Upper lobe of right lung (tissue), 1 donor: Measurements from ENCODE around the gene ANKRA2. TPM values are rescaled to one million over a fixed set of nuclear protein-coding genes. Genes with fewer than 3 reads are reported as not detected.

ENCODE experiments used
- ATAC-seq: fragments of 200-7000 bp; cut with Tn5 transposase; one replicate; pipeline ENCODE4 v1.9.1; 2020; ENCODE audit warnings: mild to moderate bottlenecking, moderate library complexity
- DNase-seq: peaks from one replicate; pipeline ENCODE4 v3.0.0-alpha.2; 2020
- H3K27ac ChIP-seq: fragments of 200-600 bp; one replicate; pipeline ENCODE4 v1.8.0; 2022
- H3K27me3 ChIP-seq: fragments of 200-600 bp; one replicate; pipeline ENCODE4 v1.8.0; 2022; ENCODE audit warnings: mild to moderate bottlenecking
- H3K36me3 ChIP-seq: fragments of 200-600 bp; one replicate; pipeline ENCODE4 v1.8.0; 2022
- H3K4me1 ChIP-seq: fragments of 200-600 bp; one replicate; pipeline ENCODE4 v1.8.0; 2022
- H3K4me3 ChIP-seq: fragments of 200-600 bp; one replicate; pipeline ENCODE4 v1.8.0; 2022; ENCODE audit warnings: mild to moderate bottlenecking
- H3K9me3 ChIP-seq: fragments of 200-600 bp; one replicate; pipeline ENCODE4 v1.8.0; 2022
- intact Hi-C: fragments of 100-400 bp; cut with DNase I; formaldehyde crosslinking; loops from one replicate; pipeline ENCODE4 v1.11.0; 2022
- total RNA-seq: library from RNA; stranded (reverse); fragmentation: NEBNext Ultra II Directional; extraction: Animal tissue kit (Norgen Biotek cat#: 25700); gene quantifications from one replicate; pipeline ENCODE4 v1.2.1, GENCODE V29; 2021
- TF ChIP-seq, protein P1 (sequence below): fragments of 200-600 bp; IDR thresholded peaks from one replicate; pipeline ENCODE4 v1.8.0; 2022; ENCODE audit warnings: antibody characterized with exemption
- donor health status: DM: no; HTN: yes; CAD: no; lungs with severe emphysema.

ANKRA2 gene
- total RNA-seq, 1 donor from 2014 or later = 24.0 TPM

DNA sequence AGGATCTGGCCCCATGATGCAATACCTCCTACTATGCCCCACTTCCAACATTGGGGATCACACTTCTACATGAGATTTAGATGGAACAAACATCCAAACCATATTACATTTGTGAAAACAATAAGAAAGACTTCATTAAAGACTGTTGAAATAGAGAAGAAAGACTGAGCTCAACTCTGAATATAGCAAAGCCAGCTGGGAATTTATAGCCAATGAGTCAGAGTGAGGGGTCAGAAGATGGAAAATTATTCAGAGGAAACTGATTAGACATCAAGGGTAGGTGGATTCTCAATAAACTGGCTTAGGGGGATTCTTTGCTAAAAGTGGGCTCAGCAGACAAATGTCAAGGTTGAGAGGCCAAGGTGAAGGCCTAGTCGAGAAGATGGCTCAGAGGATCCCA, 41.6 kb downstream of the ANKRA2 start:
- intact Hi-C loops = no loop called here
- Histone ChIP-seq H3K27ac (no peak overlapping the region), H3K27me3 (no peaks in the 10 kb centered on the region), H3K9me3 (no peaks in the 10 kb centered on the region), H3K4me3 (no peak overlapping the region), H3K36me3 (no peaks in the 10 kb centered on the region), H3K4me1 (no peaks in the 10 kb centered on the region)
- ATAC-seq (no peak), DNase-seq (no peak)
- TF ChIP-seq, protein P1, sequence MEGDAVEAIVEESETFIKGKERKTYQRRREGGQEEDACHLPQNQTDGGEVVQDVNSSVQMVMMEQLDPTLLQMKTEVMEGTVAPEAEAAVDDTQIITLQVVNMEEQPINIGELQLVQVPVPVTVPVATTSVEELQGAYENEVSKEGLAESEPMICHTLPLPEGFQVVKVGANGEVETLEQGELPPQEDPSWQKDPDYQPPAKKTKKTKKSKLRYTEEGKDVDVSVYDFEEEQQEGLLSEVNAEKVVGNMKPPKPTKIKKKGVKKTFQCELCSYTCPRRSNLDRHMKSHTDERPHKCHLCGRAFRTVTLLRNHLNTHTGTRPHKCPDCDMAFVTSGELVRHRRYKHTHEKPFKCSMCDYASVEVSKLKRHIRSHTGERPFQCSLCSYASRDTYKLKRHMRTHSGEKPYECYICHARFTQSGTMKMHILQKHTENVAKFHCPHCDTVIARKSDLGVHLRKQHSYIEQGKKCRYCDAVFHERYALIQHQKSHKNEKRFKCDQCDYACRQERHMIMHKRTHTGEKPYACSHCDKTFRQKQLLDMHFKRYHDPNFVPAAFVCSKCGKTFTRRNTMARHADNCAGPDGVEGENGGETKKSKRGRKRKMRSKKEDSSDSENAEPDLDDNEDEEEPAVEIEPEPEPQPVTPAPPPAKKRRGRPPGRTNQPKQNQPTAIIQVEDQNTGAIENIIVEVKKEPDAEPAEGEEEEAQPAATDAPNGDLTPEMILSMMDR = no peak

DNA sequence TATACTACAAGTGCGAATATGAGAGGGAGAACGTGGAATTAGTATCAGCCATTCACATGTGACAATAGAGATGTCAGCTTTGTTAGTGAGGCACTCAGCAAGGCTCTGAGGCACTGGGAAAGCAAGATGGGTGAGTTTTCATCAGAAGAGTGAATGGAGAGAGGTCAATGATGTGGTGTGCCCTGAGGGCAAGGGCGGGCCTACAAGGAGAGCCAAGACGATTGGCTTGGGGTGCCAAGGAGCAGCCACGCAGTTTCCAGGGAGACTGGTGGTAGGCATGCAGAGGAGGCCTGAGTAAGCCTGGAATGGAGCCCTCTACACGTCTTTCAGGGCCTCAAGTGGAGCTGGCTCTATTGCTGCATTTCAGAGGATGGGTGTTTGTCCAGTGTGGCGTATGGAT, 42.5 kb downstream of the ANKRA2 start:
- no peaks in the 10 kb centered on the region for H3K4me1 ChIP-seq
- H3K4me3 ChIP-seq = no peak overlapping the region
- no peaks in the 10 kb centered on the region for H3K27me3 ChIP-seq
- DNase-seq (no peak), ATAC-seq (no peak)
- intact Hi-C loops = no loop called here
- H3K9me3 ChIP-seq = no peaks in the 10 kb centered on the region
- TF ChIP-seq, protein P1 = no peak
- H3K27ac ChIP-seq = no peak overlapping the region
- no peaks in the 10 kb centered on the region for H3K36me3 ChIP-seq

DNA sequence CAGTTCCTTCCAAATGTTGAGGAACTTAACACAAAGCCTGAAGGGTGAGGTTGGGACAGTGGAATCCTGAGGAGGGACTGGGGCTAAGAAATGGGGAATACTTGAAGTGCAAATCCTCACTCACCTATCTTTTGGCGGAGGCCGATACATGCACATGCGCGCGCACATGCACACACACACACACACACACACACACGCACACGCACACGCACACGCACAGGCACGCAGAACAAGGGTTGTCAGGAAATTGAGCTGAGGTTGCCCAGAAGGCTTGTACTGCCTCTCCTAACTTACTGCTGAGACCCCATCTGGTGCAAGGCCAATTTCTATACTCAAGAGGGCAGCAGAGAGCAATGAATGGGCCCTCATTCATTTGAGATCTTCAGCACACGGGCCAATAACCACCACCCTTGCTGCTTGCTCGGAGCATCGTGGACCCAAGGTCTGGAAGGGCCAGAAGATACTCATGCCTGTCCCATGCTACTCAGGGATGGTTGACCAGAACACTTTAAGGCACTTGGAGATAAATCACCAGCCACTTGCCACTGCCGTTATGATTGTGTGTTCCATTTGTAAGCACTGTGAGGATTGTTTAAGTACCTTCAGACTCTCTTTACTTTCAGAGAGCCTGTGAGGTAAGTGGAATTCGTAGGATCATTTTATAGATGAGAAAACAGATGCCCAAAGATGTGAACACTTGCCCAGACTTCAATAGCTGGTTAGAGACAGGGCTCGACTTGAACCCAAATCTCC, 45.7 kb downstream of the ANKRA2 start:
- Histone ChIP-seq H3K27ac (no peak overlapping the region), H3K9me3 (no peaks in the 10 kb centered on the region), H3K36me3 (no peaks in the 10 kb centered on the region), H3K27me3 (no peaks in the 10 kb centered on the region), H3K4me3 (no peak overlapping the region), H3K4me1 (peaks cover 3% of the 10 kb centered on the region)
- DNase-seq = no peak
- TF ChIP-seq, protein P1 = peak; percentile 66
- ATAC-seq = peak; percentile 97
- intact Hi-C loops = no loop called here

DNA sequence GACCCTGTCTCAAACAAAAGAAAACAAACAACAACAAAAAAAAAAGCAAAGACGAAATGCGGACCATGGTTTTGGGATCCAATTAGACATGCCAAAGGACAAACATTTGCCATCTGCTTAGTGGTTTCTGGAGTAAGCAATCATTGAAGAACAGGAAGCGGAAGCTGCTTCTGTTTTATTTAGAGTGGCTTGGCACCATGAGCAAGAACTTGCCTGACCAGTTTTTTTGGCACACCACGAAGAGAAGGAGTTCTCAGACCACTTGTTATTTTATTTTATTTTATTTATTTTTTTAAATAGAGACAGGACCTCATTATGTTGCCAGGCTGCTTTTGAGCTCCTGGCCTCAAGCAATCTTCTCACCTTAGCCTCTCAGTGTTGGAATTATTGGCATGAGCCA, 50.2 kb downstream of the ANKRA2 start:
- intact Hi-C loops = no loop called here

DNA sequence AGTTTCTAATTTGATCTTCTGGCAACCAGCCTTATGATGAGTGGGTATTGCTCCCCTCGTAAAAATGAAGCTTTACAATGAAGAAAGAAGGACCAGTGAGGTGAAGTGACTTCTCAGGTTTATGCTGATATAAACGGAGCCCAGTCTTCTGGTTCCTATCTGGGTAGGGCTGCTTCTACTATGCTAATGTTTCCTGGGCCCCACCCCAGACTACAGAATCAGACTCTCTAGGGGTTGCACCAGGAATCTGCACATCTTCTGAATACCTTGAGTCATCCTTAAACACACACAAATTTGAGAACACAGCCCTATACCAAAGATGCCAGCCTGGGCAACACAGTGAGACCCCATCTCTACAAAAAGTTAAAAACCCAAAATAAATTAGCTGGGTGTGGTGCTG, 51.0 kb downstream of the ANKRA2 start:
- no peaks in the 10 kb centered on the region for H3K36me3 ChIP-seq
- H3K27me3 ChIP-seq = no peaks in the 10 kb centered on the region
- H3K4me1 ChIP-seq = peaks cover 3% of the 10 kb centered on the region
- H3K9me3 ChIP-seq = no peaks in the 10 kb centered on the region
- TF ChIP-seq, protein P1 = no peak
- no peak for ATAC-seq
- no peak for DNase-seq
- H3K4me3 ChIP-seq = no peak overlapping the region
- intact Hi-C loops = no loop called here
- H3K27ac ChIP-seq = peak overlapping the region; percentile 24

More for the DNA sequence above, 50.2 kb downstream of the ANKRA2 start:
- Histone ChIP-seq H3K4me1 (peaks cover 3% of the 10 kb centered on the region), H3K4me3 (no peak overlapping the region), H3K27ac (peak overlapping the region; percentile 53), H3K36me3 (no peaks in the 10 kb centered on the region), H3K27me3 (no peaks in the 10 kb centered on the region), H3K9me3 (no peaks in the 10 kb centered on the region)
- DNase-seq (no peak), ATAC-seq (peak; percentile 51)
- TF ChIP-seq, protein P1 = no peak
